HL-60 (cell line): ENCODE results near the gene TBC1D26.

Source experiments
- DNase-seq, 2 experiments: peaks; one replicate each; pipeline ENCODE4 v3.0.0-alpha.2; 2010 to 2020; ENCODE audit warnings: low read depth in 1 of 2, low spot score in 1 of 2
- H3K27ac ChIP-seq: fragments of 250-450 bp; sonication (Bioruptor Pico); replicated peaks from 2 replicates; pipeline ENCODE4 v1.5.1; 2020; ENCODE audit warnings: mild to moderate bottlenecking, moderate library complexity
- H3K27me3 ChIP-seq: fragments of 250-450 bp; sonication (Bioruptor Pico); 2 replicates; pipeline ENCODE4 v1.5.1; 2021; ENCODE audit warnings: mild to moderate bottlenecking, moderate library complexity; ENCODE audit not compliant: insufficient read depth, poor library complexity, severe bottlenecking
- H3K4me3 ChIP-seq: replicated peaks from 2 replicates; pipeline ENCODE4 v1.5.1; 2011; ENCODE audit warnings: mild to moderate bottlenecking, control low read depth, low read length; ENCODE audit not compliant: insufficient read depth
- CTCF ChIP-seq: IDR thresholded peaks from one replicate; pipeline ENCODE4 v1.5.1; 2011; ENCODE audit warnings: low read length, control low read depth, inconsistent platforms; ENCODE audit not compliant: insufficient read depth
- GABPA ChIP-seq: IDR thresholded peaks from 2 replicates; pipeline ENCODE4 v1.6.1; 2012; ENCODE audit warnings: low read depth
- POLR2AphosphoS5 ChIP-seq: IDR thresholded peaks from 2 replicates; pipeline ENCODE4 v1.6.1; 2012; ENCODE audit warnings: low read depth
- REST ChIP-seq: IDR thresholded peaks from 2 replicates; pipeline ENCODE4 v1.6.1; 2012; ENCODE audit warnings: low read depth; ENCODE audit not compliant: insufficient replicate concordance
- SPI1 ChIP-seq: IDR thresholded peaks from 2 replicates; pipeline ENCODE4 v1.6.1; 2012; ENCODE audit warnings: low read depth, mild to moderate bottlenecking, borderline replicate concordance

Gene TBC1D26

DNA sequence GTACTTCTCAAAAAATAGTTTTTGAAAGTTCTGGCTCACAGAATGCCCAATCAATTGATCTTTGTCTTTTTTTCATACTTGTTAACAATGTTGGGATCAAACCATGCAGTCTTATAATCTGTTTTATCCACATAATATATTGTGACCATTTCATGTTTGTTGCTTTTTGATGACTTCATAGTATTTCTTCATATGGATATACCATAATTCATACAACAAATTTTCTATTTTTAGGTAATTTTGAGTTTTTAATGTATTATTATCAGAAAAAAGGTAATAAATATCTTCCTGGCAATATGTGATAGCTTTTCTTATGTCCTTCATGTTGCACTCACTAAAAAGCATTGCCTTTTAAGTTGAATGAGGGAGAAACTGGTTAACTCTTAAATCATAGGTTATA lies 44.8 kb downstream of the TBC1D26 start:
- Histone ChIP-seq H3K4me3 (no peak overlapping the region), H3K27me3 (no peaks in the 10 kb centered on the region), H3K27ac (no peak overlapping the region)
- no peak for TF ChIP-seq GABPA
- TF ChIP-seq POLR2AphosphoS5 = no peak
- TF ChIP-seq SPI1 = no peak
- no peak for TF ChIP-seq REST
- no peak for TF ChIP-seq CTCF
- no peak for DNase-seq

- no peak for TF ChIP-seq CTCF
- TF ChIP-seq GABPA = no peak
- no peak for TF ChIP-seq SPI1
- TF ChIP-seq POLR2AphosphoS5 = no peak
- no peak for TF ChIP-seq REST
- Histone ChIP-seq H3K27ac (no peak overlapping the region), H3K4me3 (no peak overlapping the region), H3K27me3 (no peaks in the 10 kb centered on the region)
- no peak for DNase-seq
These were observed 45.2 kb downstream of the TBC1D26 start for GRCh38 chr17:15777297-15777696.

GRCh38 chr17:15777717-15778116 lies 45.6 kb downstream of the TBC1D26 start:
- no peak for DNase-seq
- H3K4me3 ChIP-seq = no peak overlapping the region
- no peaks in the 10 kb centered on the region for H3K27me3 ChIP-seq
- H3K27ac ChIP-seq = no peak overlapping the region
- TF ChIP-seq CTCF (no peak), SPI1 (no peak), POLR2AphosphoS5 (no peak), GABPA (no peak), REST (no peak)
